Psoas muscle (tissue), 8 donors: ENCODE data around the gene MTMR3. TPM values are rescaled to one million over a fixed set of nuclear protein-coding genes. Genes with fewer than 3 reads are reported as not detected.
"Not testable (repeated sequence)": the region's sequence is repeated elsewhere in the genome, so short reads cannot be mapped to it uniquely, and the experiment has no call there.

Experiments used
- ATAC-seq, 4 donors: fragments of 200-7000 bp; cut with Tn5 transposase; one replicate each; pipeline ENCODE4 v1.9.1; 2020; ENCODE audit warnings: moderate library complexity in 3 of 4, mild to moderate bottlenecking in 2 of 4
- DNase-seq, 2 donors: peaks; one replicate each; pipeline ENCODE4 v3.0.0-alpha.2; 2020
- H3K27ac ChIP-seq: fragments of 200-600 bp; one replicate; pipeline ENCODE4 v1.8.0; 2022
- H3K27me3 ChIP-seq, 3 donors: fragments of 200-600 bp in 1 of 3; one replicate each; pipeline versions ENCODE4 v1.6.1 to v1.8.0; 2013 to 2022; ENCODE audit warnings: low read length in 2 of 3, mild to moderate bottlenecking in 2 of 3, moderate library complexity in 1 of 3; ENCODE audit not compliant: insufficient read depth in 3 of 3
- H3K36me3 ChIP-seq, 2 donors: fragments of 200-600 bp in 1 of 2; one replicate each; pipeline versions ENCODE4 v1.6.1 to v1.8.0; 2013 to 2022; ENCODE audit warnings: low read depth in 1 of 2, mild to moderate bottlenecking in 1 of 2, moderate library complexity in 1 of 2; ENCODE audit not compliant: insufficient read depth in 1 of 2
- H3K4me1 ChIP-seq: fragments of 200-600 bp; one replicate; pipeline ENCODE4 v1.8.0; 2022
- H3K4me3 ChIP-seq: fragments of 200-600 bp; one replicate; pipeline ENCODE4 v1.8.0; 2022; ENCODE audit warnings: mild to moderate bottlenecking
- H3K9me3 ChIP-seq: fragments of 200-600 bp; one replicate; pipeline ENCODE4 v1.8.0; 2022
- WGBS, 3 donors: extraction: QIAGEN DNeasy Blood & Tissue Kit; methylation state at CpG; one replicate each; pipeline versions ENCODE4 v1.1.6 to v1.1.7; 2013; 5-methylcytosine and 5-hydroxymethylcytosine counted together
- intact Hi-C, 2 donors: fragments of 100-400 bp; cut with DNase I; formaldehyde crosslinking; loops; one replicate each; pipeline versions ENCODE4 v1.11.0 to v1.14.2; 2022
- polyA plus RNA-seq, 3 donors: library from polyadenylated mRNA; stranded (reverse); fragments of 200-250 nt; gene quantifications; one replicate each; pipeline ENCODE4 v1.2.3, GENCODE V29; 2013
- total RNA-seq, 4 donors: library from RNA; stranded (reverse); fragmentation: NEBNext Ultra II Directional in 2 of 4; extraction: Animal tissue kit (Norgen Biotek cat#: 25700) in 2 of 4; gene quantifications; one replicate each; pipeline versions ENCODE4 v1.2.1 to v1.2.4, GENCODE V29; 2021 to 2023
- TF ChIP-seq, protein P1 (sequence below): fragments of 200-600 bp; IDR thresholded peaks from one replicate; pipeline ENCODE4 v1.8.0; 2022; ENCODE audit warnings: antibody characterized with exemption
- donor health status: healthy with polysubstance abuse.
- donor health status: DM: no; HTN: no; CAD: no; lungs with moderate emphysema.
- donor health status: Bipolar disorder and iron deficiency.
- donor health status: healthy.
- donor health status: DM: yes; HTN: yes; CAD: no.
- donor health status: DM: no; HTN: no; CAD: no.
- donor health status: DM: no; HTN: no; CAD: no.
- donor health status: DM: yes; HTN: yes; CAD: no.

The MTMR3 gene
- total and polyA plus RNA-seq, 7 donors = 7.8 to 37.9 (median 31.8) TPM

DNA sequence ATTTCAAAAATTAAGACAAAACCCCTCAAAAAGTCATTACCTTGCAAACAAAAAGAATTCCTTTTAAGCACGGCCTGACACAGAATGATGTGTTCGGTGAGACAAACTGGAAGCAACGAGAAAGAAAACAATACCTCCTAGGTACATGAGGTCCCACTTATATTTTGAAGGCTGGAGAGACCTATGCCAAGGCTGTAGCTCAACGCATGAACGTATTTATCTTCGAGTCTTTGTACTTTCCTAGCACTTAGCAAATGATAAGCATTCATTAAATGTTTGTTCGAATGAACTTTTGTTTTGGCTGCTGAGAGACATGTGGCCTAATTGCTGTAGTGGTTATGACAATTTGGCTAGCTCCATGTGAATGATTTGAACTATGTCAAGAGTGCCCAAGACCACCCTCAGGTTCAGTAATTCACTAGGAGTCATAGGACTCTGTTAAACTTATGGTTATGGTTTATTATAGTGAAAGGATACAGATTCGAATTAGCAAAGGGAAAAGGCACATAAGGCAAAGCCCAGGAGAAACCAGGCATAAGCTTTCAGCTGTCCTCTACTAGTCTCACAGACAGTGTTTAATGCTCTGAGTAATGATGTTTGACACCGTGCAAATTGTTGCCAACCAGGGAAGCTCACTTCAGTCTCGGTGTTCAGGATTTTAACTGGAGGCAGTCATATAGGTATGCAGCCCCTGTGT is 171.2 kb downstream of the MTMR3 start:
- Histone ChIP-seq H3K36me3 (no peaks in the 10 kb centered on the region), H3K4me3 (no peak overlapping the region), H3K4me1 (peaks cover 8% of the 10 kb centered on the region), H3K27ac (no peak overlapping the region), H3K9me3 (peaks cover 6% of the 10 kb centered on the region), H3K27me3 (no peaks in the 10 kb centered on the region)
- intact Hi-C loops = no loop called here
- TF ChIP-seq, protein P1, sequence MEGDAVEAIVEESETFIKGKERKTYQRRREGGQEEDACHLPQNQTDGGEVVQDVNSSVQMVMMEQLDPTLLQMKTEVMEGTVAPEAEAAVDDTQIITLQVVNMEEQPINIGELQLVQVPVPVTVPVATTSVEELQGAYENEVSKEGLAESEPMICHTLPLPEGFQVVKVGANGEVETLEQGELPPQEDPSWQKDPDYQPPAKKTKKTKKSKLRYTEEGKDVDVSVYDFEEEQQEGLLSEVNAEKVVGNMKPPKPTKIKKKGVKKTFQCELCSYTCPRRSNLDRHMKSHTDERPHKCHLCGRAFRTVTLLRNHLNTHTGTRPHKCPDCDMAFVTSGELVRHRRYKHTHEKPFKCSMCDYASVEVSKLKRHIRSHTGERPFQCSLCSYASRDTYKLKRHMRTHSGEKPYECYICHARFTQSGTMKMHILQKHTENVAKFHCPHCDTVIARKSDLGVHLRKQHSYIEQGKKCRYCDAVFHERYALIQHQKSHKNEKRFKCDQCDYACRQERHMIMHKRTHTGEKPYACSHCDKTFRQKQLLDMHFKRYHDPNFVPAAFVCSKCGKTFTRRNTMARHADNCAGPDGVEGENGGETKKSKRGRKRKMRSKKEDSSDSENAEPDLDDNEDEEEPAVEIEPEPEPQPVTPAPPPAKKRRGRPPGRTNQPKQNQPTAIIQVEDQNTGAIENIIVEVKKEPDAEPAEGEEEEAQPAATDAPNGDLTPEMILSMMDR = no peak
- DNase-seq (no peak), ATAC-seq (no peak)
- 64 to 75% (median 67%) methylated on average over 10 of the region's 10 CpGs for WGBS, 3 donors

DNA sequence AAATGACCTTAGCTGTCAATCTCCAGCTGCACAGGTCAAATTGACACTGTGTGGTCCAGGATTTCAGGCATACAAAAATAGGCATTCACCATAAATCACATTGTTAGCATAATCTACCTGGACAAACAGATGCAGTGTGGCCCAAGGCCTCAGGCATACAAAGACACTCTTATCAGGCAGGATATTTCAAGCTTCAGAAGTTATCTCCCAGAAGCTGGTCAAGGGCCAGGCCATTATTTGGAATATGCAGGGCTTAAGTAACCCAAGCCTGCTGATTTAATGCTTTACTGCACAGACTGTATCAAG is 171.7 kb downstream of the MTMR3 start:
- no peak for ATAC-seq
- TF ChIP-seq, protein P1 = no peak
- H3K27ac ChIP-seq = no peak overlapping the region

DNA sequence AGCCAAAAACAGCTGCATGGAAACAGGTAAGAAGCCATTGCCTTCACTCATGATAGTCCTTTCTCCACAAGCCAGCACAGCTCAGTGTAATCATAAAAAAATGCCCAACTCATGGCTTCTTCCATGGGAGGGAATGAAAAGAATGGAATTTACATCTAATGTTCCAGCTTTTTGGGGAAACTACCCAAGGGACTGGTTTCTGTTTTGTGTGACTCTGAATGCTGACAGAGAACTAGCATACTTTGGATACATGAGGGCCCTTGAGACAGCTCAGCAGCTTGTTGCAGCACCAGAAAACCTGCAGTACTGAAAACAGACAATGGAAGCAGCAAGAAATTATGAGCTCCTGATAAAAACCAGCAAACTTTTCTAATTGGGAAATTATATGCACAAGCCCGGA is 173.0 kb downstream of the MTMR3 start:
- DNase-seq = no peak
- Histone ChIP-seq H3K4me1 (peaks cover 8% of the 10 kb centered on the region), H3K4me3 (no peak overlapping the region)

More for the DNA sequence above, 171.7 kb downstream of the MTMR3 start:
- intact Hi-C loops = no loop called here
- DNase-seq = no peak
- Histone ChIP-seq H3K9me3 (peaks cover 6% of the 10 kb centered on the region), H3K4me1 (peaks cover 8% of the 10 kb centered on the region), H3K36me3 (no peaks in the 10 kb centered on the region), H3K27me3 (no peaks in the 10 kb centered on the region), H3K4me3 (no peak overlapping the region)

DNA sequence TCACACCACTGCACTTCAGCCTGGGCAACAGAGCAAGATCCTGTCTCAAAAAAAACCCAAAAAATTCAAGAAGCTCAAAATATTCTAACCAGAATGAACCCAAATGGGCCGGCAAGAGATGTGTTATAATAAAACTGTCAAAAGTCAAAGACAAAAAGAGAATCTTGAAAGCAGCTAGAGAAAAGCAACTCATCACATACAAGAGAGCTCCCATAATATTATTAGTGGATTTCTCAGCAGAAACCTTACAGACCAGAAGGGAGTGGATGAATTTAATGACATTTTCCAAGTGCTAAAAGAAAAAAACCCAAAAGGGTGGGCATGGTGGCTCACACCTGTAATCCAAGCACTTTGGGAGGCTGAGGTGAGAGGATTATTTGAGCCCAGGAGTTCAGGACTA is 174.4 kb downstream of the MTMR3 start:
- H3K4me3 ChIP-seq = no peak overlapping the region
- ATAC-seq = no peak
- no peak overlapping the region for H3K27ac ChIP-seq
- H3K36me3 ChIP-seq = no peaks in the 10 kb centered on the region
- H3K27me3 ChIP-seq = no peaks in the 10 kb centered on the region
- DNase-seq = no peak
- intact Hi-C loops = no loop called here
- TF ChIP-seq, protein P1 = no peak
- WGBS, 3 donors = 95 to 100% (median 96%) methylated on average over 1 of the region's 1 CpG
- H3K4me1 ChIP-seq = peaks cover 8% of the 10 kb centered on the region
- H3K9me3 ChIP-seq = peaks cover 6% of the 10 kb centered on the region

More for the DNA sequence above, 173.0 kb downstream of the MTMR3 start:
- H3K27ac ChIP-seq = no peak overlapping the region
- H3K36me3 ChIP-seq = no peaks in the 10 kb centered on the region
- intact Hi-C loops = no loop called here
- ATAC-seq = no peak
- H3K9me3 ChIP-seq = peaks cover 6% of the 10 kb centered on the region
- no peaks in the 10 kb centered on the region for H3K27me3 ChIP-seq
- TF ChIP-seq, protein P1 = no peak
- WGBS, 3 donors = 70 to 81% (median 76%) methylated on average over 1 of the region's 1 CpG

DNA sequence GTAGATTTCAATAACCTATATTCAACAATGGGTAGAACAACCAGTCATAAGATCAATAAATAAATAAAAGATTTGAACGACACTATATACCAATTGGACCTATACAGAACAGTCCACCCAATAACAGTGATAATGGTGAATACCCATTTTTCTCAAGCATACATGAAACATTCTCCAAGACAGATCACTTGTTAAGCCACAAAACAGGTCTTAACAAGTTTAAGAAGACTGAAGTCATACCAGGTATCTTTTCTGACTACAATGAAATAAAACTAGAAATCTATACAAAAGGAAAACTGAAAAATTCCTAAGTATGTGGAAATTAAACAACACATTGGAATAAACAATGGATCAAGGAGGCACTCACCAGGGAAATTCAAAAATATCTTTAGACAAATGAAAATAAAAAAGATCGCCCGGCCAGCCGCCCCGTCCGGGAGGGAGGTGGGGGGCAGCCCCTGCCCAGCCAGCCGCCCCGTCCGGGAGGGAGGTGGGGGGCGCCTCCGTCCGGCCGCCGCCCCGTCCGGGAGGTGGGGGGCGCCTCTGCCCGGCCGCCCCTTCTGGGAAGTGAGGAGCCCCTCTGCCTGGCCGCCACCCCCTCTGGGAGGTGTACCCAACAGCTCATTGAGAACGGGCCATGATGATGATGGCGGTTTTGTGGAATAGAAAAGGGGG is 176.5 kb downstream of the MTMR3 start:
- WGBS, 3 donors = 91 to 95% (median 94%) methylated on average over 15 to 20 of the region's 22 CpGs
- H3K36me3 ChIP-seq, H3K4me1 ChIP-seq, H3K27me3 ChIP-seq, DNase-seq, H3K9me3 ChIP-seq, H3K27ac ChIP-seq, ATAC-seq, intact Hi-C loops, H3K4me3 ChIP-seq: not testable (repeated sequence)

DNA sequence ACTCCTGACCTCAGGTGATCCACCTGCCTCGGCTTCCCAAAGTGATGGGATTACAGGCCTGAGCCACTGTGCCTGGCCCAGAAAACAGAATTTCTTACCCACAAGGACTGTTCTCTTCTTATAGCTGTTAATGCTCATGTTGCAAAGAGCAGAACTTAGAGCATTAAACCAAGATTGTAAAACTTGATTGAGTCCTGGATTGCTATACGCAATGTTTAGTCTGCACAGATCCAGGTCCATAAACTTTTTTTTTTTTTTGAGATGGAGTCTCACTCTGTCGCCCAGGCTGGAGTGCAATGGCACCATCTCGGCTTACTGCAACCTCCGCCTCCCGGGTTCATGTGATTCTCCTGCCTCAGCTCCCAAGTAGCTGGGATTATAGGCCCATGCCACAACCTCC is 178.1 kb downstream of the MTMR3 start:
- DNase-seq, H3K36me3 ChIP-seq, H3K9me3 ChIP-seq, H3K4me3 ChIP-seq, H3K27me3 ChIP-seq, ATAC-seq, H3K27ac ChIP-seq, H3K4me1 ChIP-seq, intact Hi-C loops: not testable (repeated sequence)
- 92 to 97% (median 94%) methylated on average over 6 of the region's 6 CpGs for WGBS, 3 donors
